ENCODE results near the gene LGMN. TPM values are rescaled to one million over a fixed set of nuclear protein-coding genes. Genes with fewer than 3 reads are reported as not detected.
"Not testable (repeated sequence)": the region's sequence is repeated elsewhere in the genome, so short reads cannot be mapped to it uniquely, and the experiment has no call there.

LGMN gene
- total RNA-seq, 1 experiment from 2014 or later, result 94.2 TPM

DNA sequence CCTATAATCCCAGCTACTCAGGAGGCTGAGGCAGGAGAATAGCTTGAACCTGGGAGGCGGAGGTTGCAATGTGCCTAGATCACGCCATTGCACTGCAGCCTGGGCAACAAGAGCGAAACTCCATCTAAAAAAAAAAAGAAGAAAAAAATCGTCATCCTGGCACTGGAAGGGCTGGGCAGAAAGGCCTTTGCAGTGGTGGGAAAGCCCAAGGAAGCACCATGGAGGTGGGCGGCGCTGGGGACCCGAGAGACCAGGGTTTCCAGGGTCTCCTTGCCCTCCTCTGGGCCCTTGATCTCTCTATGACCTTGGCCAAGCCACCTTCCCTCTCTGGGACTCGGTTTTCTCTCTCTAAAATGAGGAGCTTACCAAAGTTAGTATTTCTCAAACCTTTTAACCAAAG, 65.4 kb downstream of the LGMN start:
- H3K27me3 Mint-ChIP-seq (ENCODE audit: insufficient read depth, unreplicated experiment), result no peaks in the 10 kb centered on the region
- H3K27ac Mint-ChIP-seq (ENCODE audit: unreplicated experiment), result no peak overlapping the region
- Histone ChIP-seq H3K9me3 (no peaks in the 10 kb centered on the region), H3K4me3 (ENCODE audit: low read depth, low read length) (no peak overlapping the region), H3K36me3 (ENCODE audit: control insufficient read depth, insufficient read depth, low read length) (no peaks in the 10 kb centered on the region), H3K4me1 (no peaks in the 10 kb centered on the region), H3K27me3 (replicated peaks; ENCODE audit: control insufficient read depth, insufficient read depth, low read length) (no peaks in the 10 kb centered on the region)
- ChIA-PET CTCF (no interaction called here), POLR2A (no interaction called here)
- H3K36me3 Mint-ChIP-seq (ENCODE audit: insufficient read depth, unreplicated experiment), result peaks cover 6% of the 10 kb centered on the region
- BruUV-seq (replicated peaks), result no TSS peak
- no peak overlapping the region for H3K4me3 Mint-ChIP-seq (ENCODE audit: unreplicated experiment)
- H3K4me1 Mint-ChIP-seq (ENCODE audit: low read depth, unreplicated experiment), result no peaks in the 10 kb centered on the region
- intact Hi-C loops (cut with micrococcal nuclease; ENCODE audit: unreplicated experiment), result no loop called here
- no peak for DNase-seq
- TF ChIP-seq, protein P1, sequence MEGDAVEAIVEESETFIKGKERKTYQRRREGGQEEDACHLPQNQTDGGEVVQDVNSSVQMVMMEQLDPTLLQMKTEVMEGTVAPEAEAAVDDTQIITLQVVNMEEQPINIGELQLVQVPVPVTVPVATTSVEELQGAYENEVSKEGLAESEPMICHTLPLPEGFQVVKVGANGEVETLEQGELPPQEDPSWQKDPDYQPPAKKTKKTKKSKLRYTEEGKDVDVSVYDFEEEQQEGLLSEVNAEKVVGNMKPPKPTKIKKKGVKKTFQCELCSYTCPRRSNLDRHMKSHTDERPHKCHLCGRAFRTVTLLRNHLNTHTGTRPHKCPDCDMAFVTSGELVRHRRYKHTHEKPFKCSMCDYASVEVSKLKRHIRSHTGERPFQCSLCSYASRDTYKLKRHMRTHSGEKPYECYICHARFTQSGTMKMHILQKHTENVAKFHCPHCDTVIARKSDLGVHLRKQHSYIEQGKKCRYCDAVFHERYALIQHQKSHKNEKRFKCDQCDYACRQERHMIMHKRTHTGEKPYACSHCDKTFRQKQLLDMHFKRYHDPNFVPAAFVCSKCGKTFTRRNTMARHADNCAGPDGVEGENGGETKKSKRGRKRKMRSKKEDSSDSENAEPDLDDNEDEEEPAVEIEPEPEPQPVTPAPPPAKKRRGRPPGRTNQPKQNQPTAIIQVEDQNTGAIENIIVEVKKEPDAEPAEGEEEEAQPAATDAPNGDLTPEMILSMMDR (IDR thresholded peaks at IDR 0.05; ENCODE audit: insufficient read depth in 1 of 2, low read depth in 1 of 2, low read length in 1 of 2, severe bottlenecking in 1 of 2, unreplicated experiment in 1 of 2), result no peak
- no peaks in the 10 kb centered on the region for H3K9me3 Mint-ChIP-seq (ENCODE audit: unreplicated experiment)

DNA sequence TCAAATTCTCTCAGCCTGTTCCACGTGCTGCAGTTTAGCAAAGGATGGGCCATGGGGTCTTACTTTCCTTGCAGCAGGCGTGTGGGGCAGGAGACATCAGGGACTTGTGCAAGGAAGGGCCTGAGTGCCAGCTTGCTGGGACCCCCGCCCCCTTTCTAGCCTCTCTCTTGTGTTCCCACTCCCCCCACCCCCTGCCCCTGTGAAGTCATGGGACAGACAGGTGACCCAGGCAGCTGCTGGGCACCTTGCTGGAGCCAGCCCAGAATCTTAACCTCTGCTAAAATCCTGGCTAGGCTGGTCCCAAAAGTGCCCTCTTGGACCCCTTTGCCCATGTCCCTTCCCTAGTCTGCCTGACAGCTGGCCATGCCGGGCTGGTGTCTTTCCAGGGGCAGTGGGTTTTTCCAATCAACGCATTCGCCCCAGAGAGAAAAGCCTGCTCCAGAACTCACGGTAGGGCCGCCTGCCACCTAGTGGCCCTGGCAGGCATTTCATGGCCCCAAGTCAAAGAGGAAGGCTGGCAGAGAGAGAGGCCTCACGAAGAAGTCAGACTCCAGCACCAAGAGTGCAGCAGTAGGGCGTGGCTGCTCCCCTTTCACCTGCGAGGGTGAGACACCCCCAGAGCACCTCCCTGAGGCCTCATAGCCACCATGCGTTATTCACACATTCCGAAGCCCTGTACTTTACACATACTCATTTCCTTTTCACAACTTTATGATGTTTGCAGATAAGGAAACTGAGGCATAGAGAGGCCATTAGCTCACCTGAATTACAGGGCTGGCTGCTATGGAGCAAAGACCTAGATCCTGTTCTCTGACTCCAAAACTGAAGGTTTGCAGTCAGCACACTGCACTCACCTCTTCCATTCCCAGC, 67.4 kb downstream of the LGMN start:
- peaks cover 7% of the 10 kb centered on the region for H3K36me3 Mint-ChIP-seq (ENCODE audit: insufficient read depth, unreplicated experiment)
- H3K27ac Mint-ChIP-seq (ENCODE audit: unreplicated experiment), result no peak overlapping the region
- H3K4me3 Mint-ChIP-seq (ENCODE audit: unreplicated experiment), result no peak overlapping the region
- Histone ChIP-seq H3K9me3 (no peaks in the 10 kb centered on the region), H3K36me3 (ENCODE audit: control insufficient read depth, insufficient read depth, low read length) (no peaks in the 10 kb centered on the region), H3K4me3 (ENCODE audit: low read depth, low read length) (no peak overlapping the region), H3K27me3 (replicated peaks; ENCODE audit: control insufficient read depth, insufficient read depth, low read length) (no peaks in the 10 kb centered on the region; the same call in 1 of the 2 replicates), H3K4me1 (no peaks in the 10 kb centered on the region)
- BruUV-seq (replicated peaks), result no TSS peak
- H3K4me1 Mint-ChIP-seq (ENCODE audit: low read depth, unreplicated experiment), result no peaks in the 10 kb centered on the region
- intact Hi-C loops (cut with micrococcal nuclease; ENCODE audit: unreplicated experiment), result loop anchor here (1.0 kb wide), 1 partner anchor 92 kb away; no protein-coding TSS in a partner anchor
- TF ChIP-seq, protein P1 (IDR thresholded peaks at IDR 0.05; ENCODE audit: insufficient read depth in 1 of 2, low read depth in 1 of 2, low read length in 1 of 2, severe bottlenecking in 1 of 2, unreplicated experiment in 1 of 2), result peak; percentile 90 to 93
- ChIA-PET POLR2A (interaction anchor here (0.5 kb wide), 1 partner anchor 559 kb away, joined by 4 read pairs; no protein-coding TSS in a partner anchor), CTCF (no interaction called here)
- no peaks in the 10 kb centered on the region for H3K27me3 Mint-ChIP-seq (ENCODE audit: insufficient read depth, unreplicated experiment)
- H3K9me3 Mint-ChIP-seq (ENCODE audit: unreplicated experiment), result no peaks in the 10 kb centered on the region
- DNase-seq, result peak; percentile 69 to 75

DNA sequence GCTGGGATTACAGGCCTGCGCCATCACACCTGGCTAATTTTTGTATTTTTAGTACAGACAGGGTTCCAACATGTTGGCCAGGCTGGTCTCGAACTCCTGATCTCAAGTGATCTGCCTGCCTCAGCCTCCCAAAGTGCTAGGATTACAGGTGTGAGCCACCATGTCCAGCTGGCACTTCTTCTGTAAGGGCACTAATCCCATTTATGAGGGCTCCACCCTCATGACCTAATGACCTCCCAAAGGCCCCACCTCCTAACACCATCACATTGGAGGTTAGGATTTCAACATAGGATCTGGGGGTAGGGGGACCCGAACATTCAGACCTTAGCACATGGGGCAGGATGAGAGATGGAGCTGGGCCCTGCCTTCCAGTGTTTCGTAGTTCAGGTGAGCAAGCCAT, 68.1 kb downstream of the LGMN start:
- H3K4me1 Mint-ChIP-seq (ENCODE audit: low read depth, unreplicated experiment); CTCF ChIA-PET; H3K27ac Mint-ChIP-seq (ENCODE audit: unreplicated experiment); H3K4me1 ChIP-seq; H3K27me3 ChIP-seq (replicated peaks; ENCODE audit: control insufficient read depth, insufficient read depth, low read length); DNase-seq; H3K4me3 ChIP-seq (ENCODE audit: low read depth, low read length); H3K9me3 Mint-ChIP-seq (ENCODE audit: unreplicated experiment); POLR2A ChIA-PET; H3K4me3 Mint-ChIP-seq (ENCODE audit: unreplicated experiment); BruUV-seq (replicated peaks); H3K9me3 ChIP-seq; H3K36me3 Mint-ChIP-seq (ENCODE audit: insufficient read depth, unreplicated experiment); H3K27me3 Mint-ChIP-seq (ENCODE audit: insufficient read depth, unreplicated experiment); H3K36me3 ChIP-seq (ENCODE audit: control insufficient read depth, insufficient read depth, low read length); intact Hi-C loops (cut with micrococcal nuclease; ENCODE audit: unreplicated experiment): not testable (repeated sequence)

Measured in Caco-2 (cell line).